HepG2 (cell line): Measurements from ENCODE around the gene TMED5. TPM values are rescaled to one million over a fixed set of nuclear protein-coding genes. Genes with fewer than 3 reads are reported as not detected.

Experiments used
- ATAC-seq: fragments of 200-7000 bp; cut with Tn5 transposase; 3 replicates; pipeline ENCODE4 v1.9.1; 2020; ENCODE audit warnings: mild to moderate bottlenecking, moderate library complexity
- BruUV-seq: library from RNA; stranded (reverse); fragments of 400-500 nt; replicated peaks from 2 replicates; lab custom pipeline; 2021; lab: Mats Ljungman, UMichigan
- CTCF ChIA-PET: fragments of 300-600 bp; formaldehyde crosslinking; extraction: SDS; loops from one replicate; lab custom pipeline; 2021; ENCODE audit warnings: low total read pairs, inconsistent platforms, low intra/inter-chr PET ratio; lab: Yijun Ruan, JAX
- POLR2A ChIA-PET: fragments of 350-600 bp; sonication (Branson Sonifier 250); formaldehyde crosslinking; loops from one replicate; lab custom pipeline; 2020; ENCODE audit warnings: antibody characterized with exemption, inconsistent platforms; lab: Yijun Ruan, JAX
- DNase-seq: peaks from one replicate; pipeline ENCODE4 v3.0.0-alpha.2; 2015; ENCODE audit warnings: low spot score
- FAIRE-seq: peaks from 3 replicates; lab custom pipeline; 2011; peaks lifted over from hg19 to GRCh38; lab: Jason Lieb, UNC
- H2AFZ ChIP-seq: one replicate; pipeline ENCODE4 v1.6.1; 2011; ENCODE audit warnings: low read length, inconsistent platforms
- H3K27ac ChIP-seq: fragments of 300-600 bp; 3 replicates; pipeline ENCODE4 v1.8.0; 2011; ENCODE audit warnings: mixed run types, mild to moderate bottlenecking, mixed read lengths, low read length, inconsistent platforms; ENCODE audit not compliant: insufficient read depth; ENCODE audit errors: extremely low read length
- H3K27me3 ChIP-seq, 2 experiments: fragments of 200-600 bp in 1 of 2; 2 replicates in 1 of 2; 3 replicates in 1 of 2; pipeline versions ENCODE4 v1.6.0 to v1.8.0; 2011; ENCODE audit warnings: low read length in 2 of 2, mild to moderate bottlenecking in 2 of 2, moderate library complexity in 2 of 2, inconsistent platforms in 1 of 2; ENCODE audit not compliant: insufficient read depth in 2 of 2, control insufficient read depth in 1 of 2
- H3K36me3 ChIP-seq, 2 experiments: fragments of 200-600 bp in 1 of 2; replicated peaks in 1 of 2; 2 replicates in 1 of 2; 3 replicates in 1 of 2; pipeline versions ENCODE4 v1.5.1 to v1.8.0; 2011; ENCODE audit warnings: low read length in 2 of 2, inconsistent platforms in 1 of 2; ENCODE audit not compliant: insufficient read depth in 2 of 2, control insufficient read depth in 1 of 2
- H3K4me1 ChIP-seq: 2 replicates; pipeline ENCODE4 v1.5.1; 2012; ENCODE audit warnings: low read length, inconsistent platforms; ENCODE audit not compliant: insufficient read depth
- H3K4me2 ChIP-seq: 2 replicates; pipeline ENCODE4 v1.6.0; 2011; ENCODE audit warnings: low read depth, low read length, inconsistent platforms
- H3K4me3 ChIP-seq, 3 experiments: fragments of 200-600 bp in 1 of 3; sonication (generic), shearing (Covaris generic) in 1 of 3; replicated peaks in 1 of 3; 2 replicates each; pipeline ENCODE4 v1.5.1; 2011 to 2016; ENCODE audit warnings: low read length in 3 of 3, inconsistent platforms in 2 of 3, low read depth in 2 of 3, mild to moderate bottlenecking in 2 of 3, control low read depth in 1 of 3, mixed read lengths in 1 of 3; ENCODE audit not compliant: insufficient read depth in 1 of 3
- H3K79me2 ChIP-seq: one replicate; pipeline ENCODE4 v1.6.1; 2011; ENCODE audit warnings: low read length, inconsistent platforms; ENCODE audit not compliant: insufficient read depth
- H3K9ac ChIP-seq: 2 replicates; pipeline ENCODE4 v1.6.0; 2011; ENCODE audit warnings: mild to moderate bottlenecking, low read depth, low read length, inconsistent platforms; ENCODE audit not compliant: insufficient read depth
- H3K9me3 ChIP-seq: 2 replicates; pipeline ENCODE4 v1.5.1; 2012; ENCODE audit warnings: mild to moderate bottlenecking, low read length
- H4K20me1 ChIP-seq: 2 replicates; pipeline ENCODE4 v1.6.0; 2011; ENCODE audit warnings: inconsistent platforms, mild to moderate bottlenecking, low read length, moderate library complexity; ENCODE audit not compliant: insufficient read depth
- CREM ChIP-seq, 2 experiments: sonication (generic) in 1 of 2; formaldehyde crosslinking in 1 of 2; IDR thresholded peaks; 2 replicates each; pipeline versions ENCODE4 v1.4.0 to v1.6.1; 2016 to 2020; ENCODE audit warnings: antibody characterized with exemption in 1 of 2, mild to moderate bottlenecking in 1 of 2, missing genetic modification reagents in 1 of 2
- FIP1L1 ChIP-seq: fragments of 200-400 bp; formaldehyde crosslinking; IDR thresholded peaks from 2 replicates; pipeline ENCODE4 v1.6.1; 2018; ENCODE audit warnings: low read depth, mild to moderate bottlenecking, low read length, moderate library complexity, borderline replicate concordance; ENCODE audit not compliant: insufficient read depth
- GPN1 ChIP-seq: sonication (generic); formaldehyde crosslinking; IDR thresholded peaks from 2 replicates; pipeline ENCODE4 v1.5.1; 2020; ENCODE audit warnings: missing genetic modification reagents, borderline replicate concordance
- MAFF ChIP-seq: IDR thresholded peaks from 2 replicates; pipeline ENCODE4 v1.6.1; 2011; ENCODE audit warnings: low read depth, low read length, improper control_type of control experiment
- MAFK ChIP-seq, 2 experiments: IDR thresholded peaks in 1 of 2; conservative IDR thresholded peaks in 1 of 2; 2 replicates each; pipeline ENCODE4 v1.6.1; 2011; ENCODE audit warnings: improper control_type of control experiment in 2 of 2, low read length in 2 of 2
- NR0B2 ChIP-seq: sonication (generic); formaldehyde crosslinking; IDR thresholded peaks from 2 replicates; pipeline ENCODE4 v1.4.0; 2020; ENCODE audit warnings: mild to moderate bottlenecking, missing genetic modification reagents
- THRA ChIP-seq: sonication (generic); formaldehyde crosslinking; IDR thresholded peaks from 2 replicates; pipeline ENCODE4 v1.4.0; 2020; ENCODE audit warnings: missing genetic modification reagents, borderline replicate concordance
- THYN1 ChIP-seq: sonication (generic); formaldehyde crosslinking; IDR thresholded peaks from 2 replicates; pipeline ENCODE4 v1.8.1; 2023; ENCODE audit warnings: low read depth, mild to moderate bottlenecking, moderate library complexity, missing genetic modification reagents, borderline replicate concordance
- TSC22D2 ChIP-seq: sonication (generic); formaldehyde crosslinking; IDR thresholded peaks from 2 replicates; pipeline ENCODE4 v1.5.1; 2020; ENCODE audit warnings: missing genetic modification reagents, mild to moderate bottlenecking, borderline replicate concordance
- ZNF143 ChIP-seq: sonication (generic); formaldehyde crosslinking; IDR thresholded peaks from 2 replicates; pipeline ENCODE4 v1.4.0; 2020; ENCODE audit warnings: missing genetic modification reagents
- ZNF607 ChIP-seq: sonication (generic); formaldehyde crosslinking; IDR thresholded peaks from 2 replicates; pipeline ENCODE4 v1.5.1; 2020; ENCODE audit warnings: missing genetic modification reagents, mild to moderate bottlenecking, borderline replicate concordance
- ZNF7 ChIP-seq: IDR thresholded peaks from 2 replicates; pipeline ENCODE4 v1.6.1; 2016; ENCODE audit warnings: missing biosample characterization, missing genetic modification reagents
- WGBS: methylation state at CpG from one replicate; pipeline ENCODE4 v1.1.6; 2017; ENCODE audit warnings: low lambda C conversion rate; 5-methylcytosine and 5-hydroxymethylcytosine counted together
- in situ Hi-C: cut with HindIII; loops from 2 replicates; pipeline ENCODE4 v1.10.0; 2017; ENCODE audit warnings: low pct_unique_long_range_greater_than_20kb; ENCODE audit not compliant: extremely low pct_ligation_motif_present
- intact Hi-C: fragments of 100-400 bp; cut with micrococcal nuclease; formaldehyde crosslinking; loops from one replicate; pipeline ENCODE4 v1.10.0; 2022; ENCODE audit not compliant: unreplicated experiment
- polyA plus RNA-seq, 8 experiments: library from polyadenylated mRNA; depleted of rRNA in 3 of 8; stranded (reverse) in 7 of 8; unstranded in 1 of 8; fragments of >200 nt; fragmentation: Illumina TruSeq in 4 of 8; extraction: Trizol in 4 of 8; gene quantifications; 2 replicates each; pipeline versions ENCODE4 v1.2.1 to v1.2.3, GENCODE V29; 2011 to 2016; ENCODE audit warnings: low read depth in 4 of 8, missing spikeins in 1 of 8, mixed read lengths in 1 of 8; ENCODE audit not compliant: insufficient read depth in 1 of 8
- total RNA-seq, 5 experiments: library from RNA; depleted of rRNA; stranded (reverse); fragments of >200 nt; fragmentation: Illumina TruSeq; extraction: Trizol; gene quantifications; 2 replicates each; pipeline ENCODE4 v1.2.3, GENCODE V29; 2016; ENCODE audit warnings: low read depth in 1 of 5

The TMED5 gene
- total and polyA plus RNA-seq, 2 of the 13 experiments (the other 11 are each of a cell fraction or from before 2014, with no cell fraction given), result 58.1 to 99.0 TPM

GRCh38 chr1:93194231-93194990 is 14.2 kb upstream of the TMED5 start:
- in situ Hi-C loops (no loop called here), intact Hi-C loops (no loop called here)
- no peak overlapping the region for H3K9ac ChIP-seq
- WGBS, result 97% methylated on average over 4 of the region's 4 CpGs
- CTCF ChIA-PET, result no interaction called here
- H3K79me2 ChIP-seq, result no peaks in the 10 kb centered on the region
- POLR2A ChIA-PET, result no interaction called here
- no peaks in the 10 kb centered on the region for H3K9me3 ChIP-seq
- BruUV-seq, result no TSS peak
- peaks cover 4% of the 10 kb centered on the region for H3K4me1 ChIP-seq
- no peaks in the 10 kb centered on the region; a peak in 2 of 5 replicates for H3K36me3 ChIP-seq
- H3K4me3 ChIP-seq, result no peak overlapping the region
- TF ChIP-seq MAFK (conservative IDR thresholded peaks at IDR 0.05 in 1 of 2, IDR thresholded peaks at IDR 0.05 in 1 of 2; ENCODE audit: low read length in 2 of 2) (peak; percentile 72 to 82), GPN1 (CRISPR knock-in tag) (no peak), MAFF (peak; percentile 79)
- ATAC-seq (no peak), DNase-seq (no peak), FAIRE-seq (no peak)
- no peak overlapping the region for H2AFZ ChIP-seq
- no peak overlapping the region for H3K4me2 ChIP-seq
- H3K27me3 ChIP-seq, result no peaks in the 10 kb centered on the region
- no peak overlapping the region for H3K27ac ChIP-seq
- no peaks in the 10 kb centered on the region for H4K20me1 ChIP-seq

- no peaks in the 10 kb centered on the region for H3K27me3 ChIP-seq
- FAIRE-seq, result no peak
- POLR2A ChIA-PET, result no interaction called here
These were observed 10.2 kb upstream of the TMED5 start for GRCh38 chr1:93190432-93190831.

More at GRCh38 chr1:93190432-93190831, 10.2 kb upstream of the TMED5 start:
- H2AFZ ChIP-seq, result no peak overlapping the region
- no peak for ATAC-seq
- H3K36me3 ChIP-seq, result no peaks in the 10 kb centered on the region; a peak in 2 of 5 replicates
- no TSS peak for BruUV-seq
- peaks cover 7% of the 10 kb centered on the region for H3K4me1 ChIP-seq
- DNase-seq, result no peak
- TF ChIP-seq FIP1L1, result no peak
- TF ChIP-seq ZNF607 (CRISPR knock-in tag), result no peak
- no peak for TF ChIP-seq TSC22D2 (CRISPR knock-in tag)
- no peak for TF ChIP-seq THRA (CRISPR knock-in tag)
- no peak for TF ChIP-seq ZNF7 (CRISPR knock-in tag)
- no peak for TF ChIP-seq ZNF143 (CRISPR knock-in tag)
- TF ChIP-seq THYN1 (CRISPR knock-in tag), result no peak
- TF ChIP-seq CREM (IDR thresholded peaks at IDR 0.05), result no peak
- no peak for TF ChIP-seq CREM (CRISPR knock-in tag; IDR thresholded peaks at IDR 0.05)
- TF ChIP-seq NR0B2 (CRISPR knock-in tag), result no peak
- no peaks in the 10 kb centered on the region for H4K20me1 ChIP-seq
- WGBS, result 95% methylated on average over 3 of the region's 3 CpGs
- CTCF ChIA-PET, result no interaction called here
- no peak overlapping the region for H3K9ac ChIP-seq
- no peak overlapping the region for H3K4me2 ChIP-seq
- in situ Hi-C loops, result no loop called here
- no peaks in the 10 kb centered on the region for H3K9me3 ChIP-seq
- H3K79me2 ChIP-seq, result no peaks in the 10 kb centered on the region
- intact Hi-C loops, result no loop called here
- H3K27ac ChIP-seq, result no peak overlapping the region
- H3K4me3 ChIP-seq, result no peak overlapping the region
